GM18868 (cell line): ENCODE measurements around the gene ITPRIP.

ENCODE experiments used
- ATAC-seq: cut with Tn5 transposase; IDR thresholded peaks from one replicate; pipeline ENCODE4 v1.9.1; 2021; ENCODE audit warnings: mild to moderate bottlenecking, moderate library complexity; ENCODE audit not compliant: unreplicated experiment

The ITPRIP gene

GRCh38 chr10:104337985-104338735 is at the start of gene ITPRIP:
Gene ITPRIP (minus strand): TSS chr10:104338465. CDS start chr10:104316051, 22,414 bp downstream.
- peak; percentile 69 for ATAC-seq

- ATAC-seq = no peak
Observed at GRCh38 chr10:104387130-104387888, 49.0 kb upstream of the ITPRIP start.

GRCh38 chr10:104380336-104380735 is 42.1 kb upstream of the ITPRIP start:
- ATAC-seq = no peak

GRCh38 chr10:104376784-104377300 is 38.6 kb upstream of the ITPRIP start:
- ATAC-seq = no peak

- no peak for ATAC-seq
Observed at GRCh38 chr10:104374591-104374990, 36.3 kb upstream of the ITPRIP start.

- ATAC-seq = no peak
Observed at GRCh38 chr10:104371753-104372152, 33.5 kb upstream of the ITPRIP start.

- ATAC-seq = no peak
Observed at GRCh38 chr10:104368381-104368780, 30.1 kb upstream of the ITPRIP start.

- ATAC-seq = no peak
Observed at GRCh38 chr10:104367904-104368303, 29.6 kb upstream of the ITPRIP start.

- ATAC-seq = no peak
Observed at GRCh38 chr10:104359811-104360210, 21.5 kb upstream of the ITPRIP start.

- ATAC-seq = peak; percentile 55
Observed at GRCh38 chr10:104353325-104354048, 15.2 kb upstream of the ITPRIP start, which contains the start of gene CFAP58. Gene CFAP58 (plus strand): TSS chr10:104353833. CDS start chr10:104353898, 65 bp downstream.

- peak; percentile 7 for ATAC-seq
Observed at GRCh38 chr10:104351919-104352318, 13.7 kb upstream of the ITPRIP start.

GRCh38 chr10:104351061-104351702 is 12.9 kb upstream of the ITPRIP start:
- ATAC-seq = no peak

- peak; percentile 48 for ATAC-seq
Observed at GRCh38 chr10:104350127-104350635, 11.9 kb upstream of the ITPRIP start.

- ATAC-seq = peak; percentile 66
Observed at GRCh38 chr10:104349623-104350126, 11.4 kb upstream of the ITPRIP start.

GRCh38 chr10:104348601-104349000 is 10.3 kb upstream of the ITPRIP start:
- ATAC-seq = no peak

GRCh38 chr10:104347295-104348045 is 9.2 kb upstream of the ITPRIP start:
- no peak for ATAC-seq

- ATAC-seq = no peak
Observed at GRCh38 chr10:104345941-104346340, 7.7 kb upstream of the ITPRIP start.

GRCh38 chr10:104345515-104345914 is 7.2 kb upstream of the ITPRIP start:
- ATAC-seq = no peak

GRCh38 chr10:104344219-104344618 is 6.0 kb upstream of the ITPRIP start:
- ATAC-seq = no peak
